ENCODE measurements around the gene TSPAN9. TPM values are rescaled to one million over a fixed set of nuclear protein-coding genes. Genes with fewer than 3 reads are reported as not detected.

The TSPAN9 gene
- total RNA-seq, 1 donor from 2014 or later: 49.4 TPM

- H3K36me3 Mint-ChIP-seq: no peaks in the 10 kb centered on the region
- no peak overlapping the region for H3K4me3 Mint-ChIP-seq
- H3K27me3 Mint-ChIP-seq (ENCODE audit: low read depth): no peaks in the 10 kb centered on the region
- H3K4me1 Mint-ChIP-seq: peaks cover 53% of the 10 kb centered on the region
- H3K9me3 Mint-ChIP-seq: no peaks in the 10 kb centered on the region
- no peak for DNase-seq (ENCODE audit: low spot score in 2 of 2, unreplicated experiment in 2 of 2)
- TF ChIP-seq CTCF (IDR thresholded peaks at IDR 0.05; ENCODE audit: unreplicated experiment): no peak
- H3K27ac Mint-ChIP-seq: peak overlapping the region; percentile 30
These were observed 72.5 kb downstream of the TSPAN9 start for GRCh38 chr12:3149515-3150307.

- H3K27me3 Mint-ChIP-seq (ENCODE audit: low read depth): no peaks in the 10 kb centered on the region
- TF ChIP-seq CTCF (IDR thresholded peaks at IDR 0.05; ENCODE audit: unreplicated experiment): no peak
- no peak for DNase-seq (ENCODE audit: low spot score in 2 of 2, unreplicated experiment in 2 of 2)
- H3K27ac Mint-ChIP-seq: peak overlapping the region; percentile 87
- no peak overlapping the region for H3K4me3 Mint-ChIP-seq
- H3K36me3 Mint-ChIP-seq: no peaks in the 10 kb centered on the region
- peaks cover 59% of the 10 kb centered on the region for H3K4me1 Mint-ChIP-seq
- no peaks in the 10 kb centered on the region for H3K9me3 Mint-ChIP-seq
These were observed 73.1 kb downstream of the TSPAN9 start for GRCh38 chr12:3150308-3150670.

GRCh38 chr12:3150931-3151835, 74.0 kb downstream of the TSPAN9 start:
- Mint-ChIP-seq H3K27me3 (ENCODE audit: low read depth) (no peaks in the 10 kb centered on the region), H3K27ac (peak overlapping the region; percentile 87), H3K9me3 (no peaks in the 10 kb centered on the region), H3K4me1 (peaks cover 68% of the 10 kb centered on the region), H3K4me3 (peak overlapping the region; percentile 22), H3K36me3 (no peaks in the 10 kb centered on the region)
- no peak for TF ChIP-seq CTCF (IDR thresholded peaks at IDR 0.05; ENCODE audit: unreplicated experiment)
- DNase-seq (ENCODE audit: low spot score in 2 of 2, unreplicated experiment in 2 of 2): peak in 1 of 2 experiments; percentile 60

GRCh38 chr12:3152011-3152511, 74.9 kb downstream of the TSPAN9 start:
- Mint-ChIP-seq H3K4me3 (peak overlapping the region; percentile 22), H3K27ac (peak overlapping the region; percentile 87), H3K4me1 (peaks cover 72% of the 10 kb centered on the region), H3K9me3 (no peaks in the 10 kb centered on the region), H3K27me3 (ENCODE audit: low read depth) (no peaks in the 10 kb centered on the region), H3K36me3 (no peaks in the 10 kb centered on the region)
- DNase-seq (ENCODE audit: low spot score in 2 of 2, unreplicated experiment in 2 of 2): no peak
- TF ChIP-seq CTCF (IDR thresholded peaks at IDR 0.05; ENCODE audit: unreplicated experiment): no peak

- Mint-ChIP-seq H3K27me3 (ENCODE audit: low read depth) (no peaks in the 10 kb centered on the region), H3K4me1 (peaks cover 74% of the 10 kb centered on the region), H3K4me3 (no peak overlapping the region), H3K36me3 (no peaks in the 10 kb centered on the region), H3K27ac (peak overlapping the region; percentile 16), H3K9me3 (no peaks in the 10 kb centered on the region)
- no peak for DNase-seq (ENCODE audit: low spot score in 2 of 2, unreplicated experiment in 2 of 2)
- no peak for TF ChIP-seq CTCF (IDR thresholded peaks at IDR 0.05; ENCODE audit: unreplicated experiment)
These were observed 75.7 kb downstream of the TSPAN9 start for GRCh38 chr12:3152892-3153291.

Measured in mesothelial cell of epicardium (in vitro differentiated cells).